ENCODE data around the gene TBXAS1.

DNA sequence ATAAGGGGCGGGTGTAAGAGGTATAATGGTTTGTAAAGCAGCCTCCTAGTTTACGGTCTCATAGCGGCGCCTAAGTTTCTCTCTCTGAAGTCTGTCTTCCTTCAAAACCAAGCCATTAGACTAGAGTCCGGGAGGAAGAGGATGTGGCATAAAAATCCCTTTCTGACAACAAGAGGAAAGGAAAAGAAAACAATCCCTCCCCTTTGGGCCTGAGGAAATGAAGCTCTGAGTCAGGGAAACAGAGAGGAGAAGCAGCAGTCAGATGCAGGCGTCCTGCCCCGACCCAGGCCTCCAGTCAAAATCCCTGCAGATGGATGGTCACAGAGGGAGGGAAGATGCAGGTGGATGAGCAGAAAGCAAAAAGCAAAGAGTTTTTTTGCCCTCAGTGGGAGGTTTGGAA is 210.0 kb downstream of the TBXAS1 start:
- TF ChIP-seq POLR2A (IDR thresholded peaks at IDR 0.05): no peak
- TF ChIP-seq, protein P1, sequence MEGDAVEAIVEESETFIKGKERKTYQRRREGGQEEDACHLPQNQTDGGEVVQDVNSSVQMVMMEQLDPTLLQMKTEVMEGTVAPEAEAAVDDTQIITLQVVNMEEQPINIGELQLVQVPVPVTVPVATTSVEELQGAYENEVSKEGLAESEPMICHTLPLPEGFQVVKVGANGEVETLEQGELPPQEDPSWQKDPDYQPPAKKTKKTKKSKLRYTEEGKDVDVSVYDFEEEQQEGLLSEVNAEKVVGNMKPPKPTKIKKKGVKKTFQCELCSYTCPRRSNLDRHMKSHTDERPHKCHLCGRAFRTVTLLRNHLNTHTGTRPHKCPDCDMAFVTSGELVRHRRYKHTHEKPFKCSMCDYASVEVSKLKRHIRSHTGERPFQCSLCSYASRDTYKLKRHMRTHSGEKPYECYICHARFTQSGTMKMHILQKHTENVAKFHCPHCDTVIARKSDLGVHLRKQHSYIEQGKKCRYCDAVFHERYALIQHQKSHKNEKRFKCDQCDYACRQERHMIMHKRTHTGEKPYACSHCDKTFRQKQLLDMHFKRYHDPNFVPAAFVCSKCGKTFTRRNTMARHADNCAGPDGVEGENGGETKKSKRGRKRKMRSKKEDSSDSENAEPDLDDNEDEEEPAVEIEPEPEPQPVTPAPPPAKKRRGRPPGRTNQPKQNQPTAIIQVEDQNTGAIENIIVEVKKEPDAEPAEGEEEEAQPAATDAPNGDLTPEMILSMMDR (IDR thresholded peaks at IDR 0.05): no peak
